Renal pelvis (tissue), 4 donors: ENCODE measurements around the gene HECTD2. TPM values are rescaled to one million over a fixed set of nuclear protein-coding genes. Genes with fewer than 3 reads are reported as not detected.
A peak's percentile ranks its signal among the peaks of the same experiment; 100 is the strongest.

ENCODE experiments used
- DNase-seq: peaks from one replicate; pipeline ENCODE4 v3.0.0-alpha.2; 2013
- polyA plus RNA-seq, 3 donors: library from polyadenylated mRNA; unstranded; fragments of 120-200 nt; gene quantifications; one replicate each; pipeline ENCODE4 v1.2.1, GENCODE V29; 2013; ENCODE audit not compliant: insufficient read length in 3 of 3

The HECTD2 gene
- polyA plus RNA-seq, 3 donors: 21.4 to 32.2 (median 27.5) TPM

DNA sequence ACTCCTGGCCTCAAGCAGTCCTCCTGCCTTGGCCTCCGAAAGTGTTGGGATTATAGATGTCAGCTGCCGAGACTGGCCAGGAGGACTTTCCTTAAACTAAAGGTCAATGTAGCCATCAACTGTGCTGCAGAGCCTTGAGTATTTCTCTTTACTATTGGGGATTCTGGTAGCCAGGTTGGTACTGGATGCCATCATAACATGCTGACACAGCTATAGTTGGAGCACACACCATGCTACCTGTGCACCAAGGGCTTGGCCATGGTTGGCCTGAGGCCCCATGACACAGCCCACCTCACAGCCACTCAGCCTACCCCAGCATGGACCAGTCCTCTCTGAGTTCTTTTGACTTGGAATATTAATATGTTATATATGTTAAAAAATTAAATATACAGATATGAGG is 54.4 kb downstream of the HECTD2 start:
- DNase-seq: no peak

DNA sequence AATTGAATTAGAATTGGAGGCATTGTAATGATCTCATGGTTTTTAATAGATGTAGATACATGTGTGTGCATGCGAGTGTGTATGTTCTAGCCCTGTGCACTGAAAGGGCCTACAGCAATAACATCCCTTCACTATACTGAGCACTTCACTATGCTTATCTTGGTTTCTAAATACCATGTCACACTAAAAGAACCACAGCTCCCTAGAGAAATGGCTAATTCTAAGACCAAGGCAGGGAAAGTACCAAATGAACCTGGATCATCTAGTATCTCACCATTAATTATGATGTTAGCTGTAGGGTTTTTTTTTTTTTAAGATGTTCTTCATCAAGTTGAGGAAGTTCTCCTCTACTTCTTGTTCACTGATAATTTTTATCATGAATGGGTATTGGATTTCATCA is 55.1 kb downstream of the HECTD2 start:
- no peak for DNase-seq

GRCh38 chr10:91467114-91467513 is 57.0 kb downstream of the HECTD2 start:
- DNase-seq: no peak

- DNase-seq: no peak
These were observed 61.5 kb downstream of the HECTD2 start for GRCh38 chr10:91471602-91472001.

DNA sequence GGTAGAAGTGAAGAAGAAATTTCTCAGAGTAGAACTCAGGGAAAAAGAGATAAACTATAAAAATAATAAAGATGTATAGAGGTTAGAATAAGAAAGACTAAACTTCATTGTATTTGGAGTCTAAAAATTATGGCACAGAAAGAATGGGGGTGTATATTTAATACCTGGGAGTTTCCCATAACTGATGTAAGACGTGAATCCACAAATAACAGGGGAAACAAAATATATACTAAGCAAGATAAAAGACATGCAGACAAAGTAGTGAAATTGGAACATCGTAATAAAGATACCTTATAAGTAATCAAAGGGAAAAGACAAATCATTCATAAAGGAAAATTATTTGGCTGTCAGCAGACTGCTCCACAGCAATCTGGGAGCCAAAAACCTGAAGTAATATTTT is 62.8 kb downstream of the HECTD2 start:
- DNase-seq: no peak

DNA sequence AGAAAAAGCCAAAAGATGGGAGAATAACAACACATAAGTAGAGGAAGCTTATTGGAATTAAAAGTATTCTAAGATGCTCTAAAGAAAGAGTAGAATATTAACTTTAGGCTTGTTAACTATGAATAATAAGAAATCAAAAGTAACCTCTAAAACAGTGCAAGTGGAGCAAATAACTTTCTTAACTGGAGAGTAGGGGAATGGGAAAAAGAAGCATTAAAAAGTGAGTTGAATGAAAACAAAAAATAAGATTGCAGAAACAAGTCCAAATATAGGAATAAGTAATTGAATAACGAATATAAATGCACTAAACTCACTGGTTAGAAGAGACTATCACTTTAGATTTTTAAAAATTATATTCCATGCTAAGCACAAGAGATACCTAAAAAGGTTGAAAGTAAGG is 63.9 kb downstream of the HECTD2 start:
- DNase-seq: no peak

DNA sequence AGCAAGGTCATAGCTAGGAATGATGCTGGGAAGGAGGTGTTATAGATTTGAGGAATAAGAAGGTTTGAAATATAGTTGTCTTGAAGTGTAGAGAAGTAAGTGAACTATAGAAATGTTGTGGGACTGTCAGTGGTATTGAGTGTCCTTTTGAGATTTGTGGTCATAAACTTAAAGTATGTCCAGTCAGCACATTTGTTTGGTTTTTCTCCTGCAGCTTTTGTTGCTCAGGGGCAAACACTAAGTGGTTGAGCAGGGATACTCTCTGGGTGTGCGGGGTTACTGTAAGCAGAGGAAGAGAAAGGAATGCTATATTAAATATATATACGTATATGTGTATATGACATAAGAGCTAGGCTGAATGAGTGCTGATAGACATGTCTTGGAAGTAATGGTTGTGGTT is 67.1 kb downstream of the HECTD2 start:
- DNase-seq: no peak

GRCh38 chr10:91479583-91479982 is 69.4 kb downstream of the HECTD2 start:
- no peak for DNase-seq

GRCh38 chr10:91487911-91488582 is 77.9 kb downstream of the HECTD2 start:
- DNase-seq: no peak

- DNase-seq: peak; percentile 9
These were observed 83.2 kb downstream of the HECTD2 start for GRCh38 chr10:91493313-91493712.

- no peak for DNase-seq
These were observed 85.3 kb downstream of the HECTD2 start for GRCh38 chr10:91495402-91495801.

- DNase-seq: no peak
These were observed 85.9 kb downstream of the HECTD2 start for GRCh38 chr10:91496016-91496415.

DNA sequence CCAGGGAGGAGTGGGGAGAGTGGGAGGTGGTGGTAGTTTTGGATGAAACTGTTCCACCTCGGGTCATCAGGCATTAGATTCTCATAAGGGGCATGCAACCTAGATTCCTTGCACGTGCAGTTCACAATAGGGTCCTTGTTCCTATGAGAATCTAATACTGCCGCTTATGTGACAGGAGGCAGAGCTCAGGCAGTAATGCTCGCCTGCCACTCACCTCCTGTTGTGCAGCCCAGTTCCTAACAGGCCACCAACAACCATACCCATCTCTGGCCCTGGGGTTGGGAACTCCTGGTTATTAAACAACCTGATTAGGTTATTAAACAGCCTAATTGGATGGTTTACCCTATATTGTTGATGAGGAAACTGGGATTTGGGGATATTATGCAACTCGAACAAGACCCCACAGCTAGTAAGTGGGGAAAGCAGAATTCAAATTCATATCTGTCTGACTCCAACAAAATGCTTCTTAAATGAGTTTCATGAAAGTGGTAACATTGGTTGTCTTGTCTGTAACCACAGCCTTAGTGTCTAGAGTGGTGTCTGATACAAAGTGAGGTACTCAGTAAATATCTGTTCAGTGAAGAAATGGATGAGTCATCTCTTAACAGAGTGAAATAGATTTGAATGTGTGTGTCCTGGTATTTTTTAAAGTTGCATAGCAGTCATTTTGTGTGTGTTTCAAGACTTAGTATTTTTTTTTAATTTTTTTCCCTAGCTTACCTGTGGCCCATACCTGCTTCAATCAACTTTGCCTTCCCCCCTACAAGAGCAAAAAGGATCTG is 101.6 kb downstream of the HECTD2 start:
- DNase-seq: no peak

GRCh38 chr10:91512458-91512857 is 102.3 kb downstream of the HECTD2 start:
- DNase-seq: no peak

DNA sequence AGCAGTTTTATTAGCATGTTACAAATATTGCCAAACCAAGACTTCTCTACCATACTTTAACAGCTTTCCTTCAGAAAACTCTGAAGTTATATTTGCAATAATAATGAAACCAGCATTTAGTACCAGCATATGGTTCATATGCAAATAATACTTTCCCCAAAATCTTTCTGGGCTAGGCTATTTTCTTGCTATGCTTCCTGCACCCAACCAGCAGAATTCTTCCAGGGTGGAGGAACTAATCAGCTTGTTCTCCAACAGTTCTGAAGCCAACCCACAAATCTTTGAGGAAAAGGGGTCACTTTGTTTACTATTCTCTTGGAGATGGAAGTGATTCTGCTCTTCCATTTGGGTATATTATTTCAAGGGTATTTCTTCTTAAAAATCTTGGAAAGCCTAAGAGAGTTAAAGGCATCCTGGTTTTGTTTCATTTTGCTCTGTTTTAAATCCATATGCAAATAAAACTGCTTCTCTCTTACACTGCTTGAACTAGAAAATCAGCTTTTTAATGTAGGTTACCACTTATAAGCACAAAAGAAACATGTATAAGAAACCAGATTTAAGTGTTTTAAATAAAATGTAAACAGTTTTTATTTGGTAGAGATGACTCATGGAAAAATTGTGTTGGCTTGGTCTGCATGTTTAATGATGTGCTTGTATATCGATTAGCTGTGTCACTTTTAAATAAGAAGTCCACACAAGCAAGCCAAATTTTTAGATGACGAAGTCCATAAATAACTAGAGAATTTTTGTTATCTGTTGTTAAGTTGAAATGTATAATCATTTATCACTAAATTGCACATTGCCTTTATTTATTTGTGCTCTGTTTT is 103.7 kb downstream of the HECTD2 start:
- DNase-seq: no peak

DNA sequence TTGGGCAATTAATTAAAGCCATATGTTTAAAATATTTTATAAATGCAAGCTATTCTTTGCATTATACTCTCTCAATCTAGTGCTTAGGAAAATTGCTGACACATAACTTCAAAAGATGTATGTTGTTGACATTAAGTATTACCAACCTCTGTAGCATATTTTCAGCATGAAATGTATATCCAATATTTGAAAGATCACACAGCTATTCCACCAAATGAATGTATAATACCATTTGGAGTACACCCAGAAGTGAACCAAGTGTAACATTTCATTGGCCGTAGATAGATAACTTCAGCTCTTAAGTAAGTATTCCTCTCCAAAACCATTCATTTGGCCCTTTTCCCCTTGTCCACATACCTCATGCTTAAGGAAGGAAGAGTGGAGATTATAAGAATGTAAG is 104.6 kb downstream of the HECTD2 start:
- no peak for DNase-seq

DNA sequence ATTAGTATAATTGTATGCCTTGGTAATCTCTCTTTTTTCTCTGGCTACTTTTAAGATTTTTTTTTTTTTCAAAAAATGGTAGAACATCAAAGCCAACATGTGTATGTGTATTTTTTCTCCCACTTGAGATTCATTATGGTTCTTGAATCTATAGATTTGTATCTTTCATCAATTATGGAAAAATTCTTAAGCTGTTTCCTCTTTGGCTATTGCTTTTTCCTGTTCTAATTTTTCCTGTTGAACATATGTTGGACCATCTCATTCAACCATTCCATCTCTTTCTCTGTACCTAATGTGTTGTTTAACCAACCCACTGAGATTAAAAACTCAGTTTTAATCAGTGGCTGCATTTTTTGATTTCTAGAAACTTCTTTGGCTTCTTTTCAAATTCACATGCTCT is 107.2 kb downstream of the HECTD2 start:
- DNase-seq: no peak

DNA sequence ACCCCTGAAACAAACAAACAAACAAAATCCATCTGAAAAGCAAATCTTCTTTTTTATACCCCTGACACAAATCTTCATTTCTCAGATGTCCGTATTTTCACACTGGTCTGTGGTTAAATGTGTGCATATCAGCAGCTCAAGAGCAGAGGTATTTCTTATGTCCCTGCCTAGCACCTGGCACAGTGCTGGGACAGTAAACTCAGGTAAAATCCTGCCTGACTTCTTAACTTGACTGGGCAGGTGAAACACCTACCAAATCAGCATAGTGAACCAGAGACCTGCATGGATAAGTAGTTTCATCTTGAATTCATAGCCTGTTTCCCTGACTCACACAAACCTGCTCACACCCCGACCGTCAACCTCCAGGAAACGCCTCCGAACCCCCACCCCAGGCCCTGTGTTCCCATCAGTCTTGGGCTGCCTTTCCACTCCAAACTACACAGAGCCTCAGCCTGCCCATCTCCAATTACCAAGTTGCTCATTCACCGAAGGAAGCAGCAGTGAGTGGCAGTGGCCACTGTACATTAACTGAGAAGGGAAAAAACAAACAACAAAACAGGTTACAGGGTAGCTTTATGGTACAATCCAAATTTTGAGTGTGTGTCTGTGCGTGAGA is 109.9 kb downstream of the HECTD2 start:
- no peak for DNase-seq

GRCh38 chr10:91520661-91521060 is 110.5 kb downstream of the HECTD2 start:
- no peak for DNase-seq

DNA sequence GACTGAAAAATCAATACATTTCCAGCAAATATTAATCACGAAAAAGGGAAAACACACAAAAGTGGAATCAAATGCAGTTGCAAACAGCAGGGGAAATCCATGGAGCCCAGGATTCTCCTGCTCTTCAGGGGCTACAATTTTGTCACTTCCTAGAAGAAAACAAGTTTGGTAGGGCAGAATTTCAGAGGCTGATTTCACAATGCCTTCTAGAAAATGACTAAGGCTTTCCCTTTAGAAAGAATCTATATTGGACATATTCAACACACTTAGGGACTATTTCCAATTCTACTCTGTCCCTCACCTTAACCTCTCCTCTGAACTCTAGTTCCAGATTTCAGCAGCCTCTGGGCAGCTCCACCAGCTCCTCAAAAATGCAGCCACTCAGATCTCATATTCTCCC is 111.3 kb downstream of the HECTD2 start:
- DNase-seq: no peak

GRCh38 chr10:91525896-91526712 is 116.0 kb downstream of the HECTD2 start:
- DNase-seq: no peak
